ENCODE results near the gene RAB1A. TPM values are rescaled to one million over a fixed set of nuclear protein-coding genes. Genes with fewer than 3 reads are reported as not detected.
A peak's percentile ranks its signal among the peaks of the same experiment; 100 is the strongest.

The RAB1A gene
- total RNA-seq, 6 donors from 2014 or later = 32.5 to 131 (median 109) TPM

- H3K36me3 ChIP-seq = peaks cover 5 to 54% (median 29%) of the 10 kb centered on the region in 4 donors
- 58 to 68% methylated on average over 3 to 8 of the region's 8 CpGs for WGBS, 2 donors
- TF ChIP-seq POLR2A (IDR thresholded peaks at IDR 0.05) (no peak), EP300 (IDR thresholded peaks at IDR 0.05) (no peak), POLR2AphosphoS5 (IDR thresholded peaks at IDR 0.05) (peak; percentile 8 to 30)
- TF ChIP-seq, protein P1, sequence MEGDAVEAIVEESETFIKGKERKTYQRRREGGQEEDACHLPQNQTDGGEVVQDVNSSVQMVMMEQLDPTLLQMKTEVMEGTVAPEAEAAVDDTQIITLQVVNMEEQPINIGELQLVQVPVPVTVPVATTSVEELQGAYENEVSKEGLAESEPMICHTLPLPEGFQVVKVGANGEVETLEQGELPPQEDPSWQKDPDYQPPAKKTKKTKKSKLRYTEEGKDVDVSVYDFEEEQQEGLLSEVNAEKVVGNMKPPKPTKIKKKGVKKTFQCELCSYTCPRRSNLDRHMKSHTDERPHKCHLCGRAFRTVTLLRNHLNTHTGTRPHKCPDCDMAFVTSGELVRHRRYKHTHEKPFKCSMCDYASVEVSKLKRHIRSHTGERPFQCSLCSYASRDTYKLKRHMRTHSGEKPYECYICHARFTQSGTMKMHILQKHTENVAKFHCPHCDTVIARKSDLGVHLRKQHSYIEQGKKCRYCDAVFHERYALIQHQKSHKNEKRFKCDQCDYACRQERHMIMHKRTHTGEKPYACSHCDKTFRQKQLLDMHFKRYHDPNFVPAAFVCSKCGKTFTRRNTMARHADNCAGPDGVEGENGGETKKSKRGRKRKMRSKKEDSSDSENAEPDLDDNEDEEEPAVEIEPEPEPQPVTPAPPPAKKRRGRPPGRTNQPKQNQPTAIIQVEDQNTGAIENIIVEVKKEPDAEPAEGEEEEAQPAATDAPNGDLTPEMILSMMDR (IDR thresholded peaks at IDR 0.05) = peak in 2 of 6 experiments; percentile 10 to 11
- H3K27me3 ChIP-seq = no peaks in the 10 kb centered on the region
- no peaks in the 10 kb centered on the region for H3K9me3 ChIP-seq
- DNase-seq (no peak), ATAC-seq (ENCODE audit: low FRiP score in 2 of 2) (peak in 1 of 2 donors; percentile 7)
- H3K27ac ChIP-seq = peak overlapping the region; percentile 37 to 80 (median 55)
- H3K4me3 ChIP-seq = no peak overlapping the region
- peaks cover 32 to 46% (median 39%) of the 10 kb centered on the region in 4 donors for H3K4me1 ChIP-seq
Measured at GRCh38 chr2:65070172-65070830, 59.6 kb downstream of the RAB1A start.

GRCh38 chr2:65069439-65069824 is 60.5 kb downstream of the RAB1A start:
- ATAC-seq (ENCODE audit: low FRiP score in 2 of 2) (no peak), DNase-seq (no peak)
- peak overlapping the region; percentile 37 to 80 (median 55) for H3K27ac ChIP-seq
- no peaks in the 10 kb centered on the region for H3K27me3 ChIP-seq
- WGBS, 2 donors = 81 to 93% methylated on average over 4 to 6 of the region's 6 CpGs
- H3K4me3 ChIP-seq = no peak overlapping the region
- H3K36me3 ChIP-seq = peaks cover 5 to 48% (median 29%) of the 10 kb centered on the region in 4 donors
- H3K4me1 ChIP-seq = peaks cover 40 to 50% (median 44%) of the 10 kb centered on the region in 4 donors
- H3K9me3 ChIP-seq = no peaks in the 10 kb centered on the region
- TF ChIP-seq POLR2AphosphoS5 (IDR thresholded peaks at IDR 0.05) = no peak
- TF ChIP-seq, protein P1 (IDR thresholded peaks at IDR 0.05) = no peak
- TF ChIP-seq EP300 (IDR thresholded peaks at IDR 0.05) = no peak
- TF ChIP-seq POLR2A (IDR thresholded peaks at IDR 0.05) = no peak

- H3K27me3 ChIP-seq = no peaks in the 10 kb centered on the region
- H3K9me3 ChIP-seq = no peaks in the 10 kb centered on the region
- TF ChIP-seq, protein P1 (IDR thresholded peaks at IDR 0.05) = no peak
- peaks cover 45 to 56% (median 52%) of the 10 kb centered on the region in 4 donors for H3K4me1 ChIP-seq
- DNase-seq (no peak), ATAC-seq (ENCODE audit: low FRiP score in 2 of 2) (no peak)
- peak overlapping the region in 2 of 4 donors; percentile 68 to 80 for H3K27ac ChIP-seq
- H3K36me3 ChIP-seq = peaks cover 0 to 36% (median 21%) of the 10 kb centered on the region in 4 donors
- 76 to 80% methylated on average over 12 to 14 of the region's 14 CpGs for WGBS, 2 donors
- no peak overlapping the region for H3K4me3 ChIP-seq
Measured at GRCh38 chr2:65067806-65068553, 61.9 kb downstream of the RAB1A start.

DNA sequence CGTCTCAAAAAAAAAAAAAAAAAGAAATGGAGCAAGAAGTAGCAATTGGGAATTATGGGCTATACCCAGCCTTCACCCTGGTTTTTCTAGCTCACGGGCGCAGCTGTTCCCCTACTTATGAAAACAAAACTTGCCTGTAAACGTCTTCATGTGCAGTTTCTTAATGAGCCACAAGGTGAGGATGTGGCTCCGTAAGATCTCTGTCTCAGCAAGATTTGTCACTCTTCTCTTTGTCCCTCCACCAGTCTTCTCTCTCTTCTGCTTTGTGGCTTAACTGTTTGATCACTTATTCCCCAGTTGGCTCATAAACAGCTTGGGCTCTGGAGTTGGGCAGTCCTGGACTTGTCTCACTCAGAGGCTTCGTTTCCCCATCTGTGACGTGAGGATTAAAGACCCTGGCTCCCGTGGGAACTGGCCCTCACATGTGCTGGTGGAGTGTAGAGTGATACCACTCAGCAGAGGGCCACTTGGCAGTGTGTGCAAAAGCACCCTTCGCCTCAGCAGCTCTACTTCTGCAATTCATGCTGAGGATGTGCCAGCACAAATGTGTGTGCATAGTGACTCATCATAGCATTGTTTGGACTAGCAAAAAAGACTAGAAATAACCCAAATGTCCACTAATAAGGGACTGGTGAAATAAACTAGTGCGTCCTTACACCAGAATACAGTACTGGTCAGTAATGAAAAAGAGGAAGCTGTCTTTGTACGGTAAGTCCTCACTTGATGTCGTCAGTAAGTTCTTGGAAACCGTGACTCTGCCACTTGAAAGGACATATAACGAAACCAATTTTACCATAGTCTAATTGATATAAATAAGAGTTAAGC is 65.0 kb downstream of the RAB1A start:
- Histone ChIP-seq H3K36me3 (peaks cover 0 to 9% (median 3%) of the 10 kb centered on the region in 4 donors), H3K4me3 (peak overlapping the region in 1 of 4 donors; percentile 8), H3K9me3 (no peaks in the 10 kb centered on the region), H3K4me1 (peaks cover 38 to 43% (median 43%) of the 10 kb centered on the region in 4 donors), H3K27me3 (no peaks in the 10 kb centered on the region), H3K27ac (peak overlapping the region; percentile 75 to 86 (median 78))
- TF ChIP-seq POLR2A (IDR thresholded peaks at IDR 0.05) (peak in 1 of 4 donors; percentile 44), POLR2AphosphoS5 (IDR thresholded peaks at IDR 0.05) (peak; percentile 54 to 59), EP300 (IDR thresholded peaks at IDR 0.05) (peak in 2 of 4 donors; percentile 51 to 54)
- TF ChIP-seq, protein P1 (IDR thresholded peaks at IDR 0.05) = peak; percentile 56 to 88 (median 78)
- WGBS, 2 donors = 30 to 33% methylated on average over 14 of the region's 14 CpGs
- ATAC-seq (ENCODE audit: low FRiP score in 2 of 2) (peak; percentile 84 to 88), DNase-seq (peak in 1 of 2 donors; percentile 82)

Measured in upper lobe of left lung (tissue), 6 donors.